H1 (cell line): Measurements from ENCODE around the gene SRI. TPM values are rescaled to one million over a fixed set of nuclear protein-coding genes. Genes with fewer than 3 reads are reported as not detected.

Experiments
- CTCF ChIA-PET: fragments of 300-600 bp; sonication (Branson Sonifier 250); formaldehyde crosslinking; loops from one replicate; lab custom pipeline; 2021; ENCODE audit not compliant: partially characterized antibody; lab: Charles Lee
- POLR2A ChIA-PET: fragments of 300-600 bp; sonication (Branson Sonifier 250); formaldehyde crosslinking; loops from one replicate; lab custom pipeline; 2021; ENCODE audit warnings: inconsistent platforms; ENCODE audit not compliant: partially characterized antibody; lab: Charles Lee
- DNase-seq, 2 experiments: peaks; one replicate each; pipeline versions ENCODE4 v3.0.0 to v3.0.0-alpha.2; 2010 to 2022; ENCODE audit warnings: low spot score in 2 of 2, low read depth in 1 of 2, mixed read lengths in 1 of 2
- FAIRE-seq: peaks from 2 replicates; lab custom pipeline; 2011; peaks lifted over from hg19 to GRCh38; lab: Jason Lieb, UNC
- H2AFZ ChIP-seq: 2 replicates; pipeline ENCODE4 v1.8.1; 2012; ENCODE audit warnings: low read length, inconsistent platforms
- H2AK5ac ChIP-seq: 2 replicates; pipeline ENCODE4 v1.6.1; 2013; ENCODE audit warnings: low read depth, low read length
- H2BK120ac ChIP-seq: replicated peaks from 2 replicates; pipeline ENCODE3; 2013; ENCODE audit warnings: low read depth, low read length, inconsistent platforms
- H2BK12ac ChIP-seq: 2 replicates; pipeline ENCODE4 v1.6.1; 2013; ENCODE audit warnings: low read depth, low read length
- H2BK15ac ChIP-seq: 2 replicates; pipeline ENCODE4 v1.6.1; 2013; ENCODE audit warnings: low read length
- H2BK20ac ChIP-seq: 2 replicates; pipeline ENCODE4 v1.6.1; 2013; ENCODE audit warnings: low read length
- H2BK5ac ChIP-seq: 2 replicates; pipeline ENCODE4 v1.6.1; 2013; ENCODE audit warnings: low read depth, low read length
- H3K14ac ChIP-seq: 2 replicates; pipeline ENCODE4 v1.6.1; 2013; ENCODE audit warnings: inconsistent platforms; ENCODE audit not compliant: insufficient read length
- H3K18ac ChIP-seq: 2 replicates; pipeline ENCODE4 v1.6.1; 2013; ENCODE audit warnings: low read length; ENCODE audit errors: extremely low read depth
- H3K23ac ChIP-seq: 2 replicates; pipeline ENCODE4 v1.6.1; 2013; ENCODE audit warnings: inconsistent platforms; ENCODE audit not compliant: insufficient read length
- H3K23me2 ChIP-seq: 2 replicates; pipeline ENCODE4 v1.6.1; 2013; ENCODE audit warnings: low read depth, low read length
- H3K27ac ChIP-seq: 2 replicates; pipeline ENCODE4 v1.6.1; 2011; ENCODE audit warnings: low read depth, low read length, inconsistent platforms
- H3K27me3 ChIP-seq, 4 experiments: replicated peaks in 1 of 4; 1 replicate in 1 of 4; 2 replicates in 3 of 4; pipeline versions ENCODE4 v1.6.1 to v1.8.1; 2011 to 2013; ENCODE audit warnings: low read length in 3 of 4, mild to moderate bottlenecking in 3 of 4, inconsistent platforms in 2 of 4, mixed read lengths in 2 of 4, moderate library complexity in 1 of 4; ENCODE audit not compliant: control insufficient read depth in 3 of 4, insufficient read depth in 3 of 4; ENCODE audit errors: extremely low read depth in 1 of 4
- H3K36me3 ChIP-seq, 4 experiments: 2 replicates each; pipeline versions ENCODE4 v1.6.1 to v1.8.1; 2011 to 2013; ENCODE audit warnings: mild to moderate bottlenecking in 4 of 4, low read length in 3 of 4, moderate library complexity in 2 of 4, control low read depth in 1 of 4, inconsistent platforms in 1 of 4; ENCODE audit not compliant: insufficient read depth in 4 of 4, control insufficient read depth in 2 of 4
- H3K4ac ChIP-seq: replicated peaks from 2 replicates; pipeline ENCODE3; 2013; ENCODE audit warnings: low read length, low read depth, mixed read lengths, inconsistent platforms; ENCODE audit not compliant: insufficient read length
- H3K4me1 ChIP-seq, 4 experiments: replicated peaks in 1 of 4; 1 replicate in 1 of 4; 2 replicates in 3 of 4; pipeline versions ENCODE4 v1.6.1 to v1.8.1; 2011 to 2013; ENCODE audit warnings: low read length in 3 of 4, inconsistent platforms in 2 of 4, mixed read lengths in 1 of 4; ENCODE audit not compliant: insufficient read depth in 4 of 4, control insufficient read depth in 3 of 4
- H3K4me2 ChIP-seq, 2 experiments: 2 replicates each; pipeline versions ENCODE4 v1.6.1 to v1.8.1; 2011 to 2013; ENCODE audit warnings: low read depth in 2 of 2, low read length in 2 of 2, control low read depth in 1 of 2, inconsistent platforms in 1 of 2, mild to moderate bottlenecking in 1 of 2; ENCODE audit not compliant: insufficient read depth in 1 of 2
- H3K4me3 ChIP-seq, 4 experiments: fragments of 200-600, 300-600 bp in 1 of 4; sonication (generic), shearing (Covaris generic), sonication (Bioruptor Twin) in 1 of 4; 2 replicates each; pipeline versions ENCODE4 v1.5.1 to v1.8.1; 2011 to 2016; ENCODE audit warnings: low read length in 4 of 4, low read depth in 3 of 4, control low read depth in 2 of 4, inconsistent platforms in 2 of 4, mild to moderate bottlenecking in 2 of 4, mixed read lengths in 1 of 4, moderate library complexity in 1 of 4; ENCODE audit not compliant: insufficient read depth in 2 of 4; ENCODE audit errors: extremely low read depth in 1 of 4
- H3K56ac ChIP-seq: replicated peaks from 2 replicates; pipeline ENCODE3; 2013; ENCODE audit warnings: low read depth, mild to moderate bottlenecking, mixed read lengths, low read length, inconsistent platforms; ENCODE audit not compliant: insufficient read length
- H3K79me1 ChIP-seq: 2 replicates; pipeline ENCODE4 v1.6.1; 2013; ENCODE audit warnings: low read depth, low read length, control low read depth
- H3K79me2 ChIP-seq, 2 experiments: 2 replicates each; pipeline versions ENCODE4 v1.6.1 to v1.8.1; 2012 to 2013; ENCODE audit warnings: low read length in 2 of 2, mild to moderate bottlenecking in 2 of 2, inconsistent platforms in 1 of 2; ENCODE audit not compliant: insufficient read depth in 2 of 2, control insufficient read depth in 1 of 2
- H3K9ac ChIP-seq, 4 experiments: replicated peaks in 1 of 4; 1 replicate in 1 of 4; 2 replicates in 3 of 4; pipeline versions ENCODE4 v1.6.1 to v1.8.1; 2011 to 2013; ENCODE audit warnings: low read depth in 3 of 4, low read length in 3 of 4, control low read depth in 2 of 4, mild to moderate bottlenecking in 2 of 4, moderate library complexity in 2 of 4, inconsistent platforms in 1 of 4; ENCODE audit errors: extremely low read depth in 1 of 4
- H3K9me3 ChIP-seq, 2 experiments: 2 replicates each; pipeline versions ENCODE4 v1.6.1 to v1.8.1; 2012 to 2013; ENCODE audit warnings: mild to moderate bottlenecking in 2 of 2, moderate library complexity in 2 of 2, control low read depth in 1 of 2, inconsistent platforms in 1 of 2, low read depth in 1 of 2, low read length in 1 of 2, mixed read lengths in 1 of 2; ENCODE audit not compliant: insufficient read depth in 2 of 2
- H4K20me1 ChIP-seq, 2 experiments: replicated peaks in 1 of 2; 2 replicates each; pipeline versions ENCODE3 to v1.8.1; 2011 to 2013; ENCODE audit warnings: inconsistent platforms in 2 of 2, low read length in 2 of 2, mild to moderate bottlenecking in 1 of 2; ENCODE audit not compliant: insufficient read depth in 2 of 2, control insufficient read depth in 1 of 2
- H4K5ac ChIP-seq: 2 replicates; pipeline ENCODE4 v1.6.1; 2013; ENCODE audit warnings: low read length, low read depth, mixed read lengths, inconsistent platforms; ENCODE audit not compliant: insufficient read length
- H4K8ac ChIP-seq: 2 replicates; pipeline ENCODE4 v1.8.0; 2013; ENCODE audit warnings: mild to moderate bottlenecking, moderate library complexity, low read length, inconsistent platforms; ENCODE audit not compliant: insufficient read depth; ENCODE audit errors: extremely low read depth
- H4K91ac ChIP-seq: replicated peaks from 2 replicates; pipeline ENCODE3; 2013; ENCODE audit warnings: low read length, mixed read lengths, inconsistent platforms; ENCODE audit not compliant: insufficient read length
- ASH2L ChIP-seq: fragments of 200-600, 300-600 bp; sonication (generic); IDR thresholded peaks from one replicate; pipeline ENCODE4 v1.7.1; 2017; ENCODE audit warnings: low read length
- CEBPB ChIP-seq: IDR thresholded peaks from 2 replicates; pipeline ENCODE4 v1.6.1; 2012; ENCODE audit warnings: low read depth, low read length
- CHD1 ChIP-seq: IDR thresholded peaks from 2 replicates; pipeline ENCODE4 v1.6.1; 2012; ENCODE audit warnings: low read depth, low read length, improper control_type of control experiment
- CREB1 ChIP-seq: IDR thresholded peaks from 2 replicates; pipeline ENCODE4 v1.6.1; 2012; ENCODE audit warnings: inconsistent platforms
- FOSL1 ChIP-seq: IDR thresholded peaks from 2 replicates; pipeline ENCODE4 v1.6.1; 2011; ENCODE audit warnings: mild to moderate bottlenecking, low read depth, low read length, moderate library complexity; ENCODE audit not compliant: insufficient read depth
- JUND ChIP-seq: IDR thresholded peaks from 2 replicates; pipeline ENCODE4 v1.6.1; 2011; ENCODE audit warnings: mild to moderate bottlenecking, improper control_type of control experiment, low read length
- NRF1 ChIP-seq: IDR thresholded peaks from 2 replicates; pipeline ENCODE4 v1.6.1; 2011; ENCODE audit warnings: mild to moderate bottlenecking, low read depth, low read length, improper control_type of control experiment
- POLR2AphosphoS5 ChIP-seq: IDR thresholded peaks from 2 replicates; pipeline ENCODE4 v1.6.1; 2011; ENCODE audit warnings: low read depth, low read length
- RFX5 ChIP-seq: IDR thresholded peaks from 2 replicates; pipeline ENCODE4 v1.6.1; 2011; ENCODE audit warnings: low read depth, low read length, improper control_type of control experiment, borderline replicate concordance
- RNF2 ChIP-seq: fragments of 200-900, 300-1000 bp; sonication (generic); IDR thresholded peaks from 2 replicates; pipeline ENCODE4 v1.7.1; 2016; ENCODE audit warnings: borderline replicate concordance, low read depth, mild to moderate bottlenecking, antibody characterized with exemption, low read length; ENCODE audit not compliant: poor library complexity, severe bottlenecking; ENCODE audit errors: missing control alignments
- SP4 ChIP-seq: IDR thresholded peaks from 2 replicates; pipeline ENCODE4 v1.6.1; 2012; ENCODE audit warnings: low read length, inconsistent platforms
- SUZ12 ChIP-seq: fragments of 200-600 bp; sonication (generic); IDR thresholded peaks from 2 replicates; pipeline ENCODE4 v1.6.1; 2012; ENCODE audit warnings: mild to moderate bottlenecking, inconsistent platforms, low read length, moderate library complexity, mixed read lengths
- TAF1 ChIP-seq: IDR thresholded peaks from 2 replicates; pipeline ENCODE4 v1.6.1; 2011; ENCODE audit warnings: mild to moderate bottlenecking, low read depth, low read length
- TCF12 ChIP-seq: IDR thresholded peaks from 2 replicates; pipeline ENCODE4 v1.6.1; 2011; ENCODE audit warnings: low read depth, mild to moderate bottlenecking, low read length
- whole genome bisulfite sequencing, 2 experiments: shearing (Covaris generic) in 1 of 2; methylation state at CpG; one replicate each; pipeline versions ENCODE4 v1.1.6 to v1.1.7; 2013 to 2015; ENCODE audit warnings: low lambda C conversion rate in 2 of 2, mixed read lengths in 2 of 2, inconsistent platforms in 1 of 2, low coverage in 1 of 2, missing lambda C conversion rate in 1 of 2; ENCODE audit not compliant: insufficient replicate concordance in 2 of 2, insufficient coverage in 1 of 2, insufficient read length in 1 of 2; ENCODE audit errors: extremely low coverage in 1 of 2, missing lambda C conversion rate in 1 of 2; 5-methylcytosine and 5-hydroxymethylcytosine counted together
- polyA plus RNA-seq, 7 experiments: library from polyadenylated mRNA; depleted of rRNA in 3 of 7; stranded (reverse) in 5 of 7; unstranded in 2 of 7; fragments of >200 nt in 5 of 7; fragments of 200-250 nt in 2 of 7; gene quantifications; 1 replicate in 5 of 7; 2 replicates in 1 of 7; 4 replicates in 1 of 7; pipeline versions ENCODE4 v1.2.1 to v1.2.3, GENCODE V29; 2011 to 2013; ENCODE audit warnings: missing spikeins in 2 of 7, mixed read lengths in 2 of 7
- total RNA-seq: library from RNA; stranded (reverse); fragmentation: NEBNext Ultra II Directional; extraction: Animal tissue kit (Norgen Biotek cat#: 25700); gene quantifications from 2 replicates; pipeline ENCODE4 v1.2.1, GENCODE V29; 2021

Gene SRI
- total and polyA plus RNA-seq, 2 of the 8 experiments (the other 6 are each of a cell fraction or from before 2014, with no cell fraction given): 118 to 170 TPM

- H4K8ac ChIP-seq: no peak overlapping the region
- H3K4ac ChIP-seq: no peak overlapping the region
- no peak overlapping the region for H2BK5ac ChIP-seq
- DNase-seq (no peak), FAIRE-seq (no peak)
- H2BK12ac ChIP-seq: no peak overlapping the region
- peak overlapping the region; percentile 73 for H4K5ac ChIP-seq
- ChIA-PET POLR2A (interaction anchor here (0.6 kb wide), 1 partner anchor 20 kb away, joined by 3 read pairs; no protein-coding TSS in a partner anchor), CTCF (interaction anchor here (0.7 kb wide), 1 partner anchor 10 kb away, joined by 3 read pairs; no protein-coding TSS in a partner anchor)
- H3K9me3 ChIP-seq: no peaks in the 10 kb centered on the region
- H3K36me3 ChIP-seq: peaks cover 0 to 23% (median 13%) of the 10 kb centered on the region in 4 experiments; a peak in 5 of 8 replicates
- H3K4me3 ChIP-seq: peak overlapping the region in 1 of 4 experiments; percentile 30; a peak in 1 of 8 replicates
- no peak overlapping the region for H2AFZ ChIP-seq
- no peaks in the 10 kb centered on the region for H3K79me1 ChIP-seq
- H3K9ac ChIP-seq: no peak overlapping the region
- H2BK15ac ChIP-seq: no peak overlapping the region
- H3K56ac ChIP-seq: no peak overlapping the region
- no peaks in the 10 kb centered on the region for H4K20me1 ChIP-seq
- H4K91ac ChIP-seq: no peak overlapping the region
- H3K23ac ChIP-seq: no peak overlapping the region
- no peaks in the 10 kb centered on the region for H3K79me2 ChIP-seq
- H2BK20ac ChIP-seq: no peak overlapping the region; the same call in 1 of the 2 replicates
- peaks cover 0 to 12% (median 11%) of the 10 kb centered on the region in 4 experiments; a peak in 3 of 7 replicates for H3K4me1 ChIP-seq
- H3K23me2 ChIP-seq: no peaks in the 10 kb centered on the region
- no peak overlapping the region for H3K18ac ChIP-seq
- H2BK120ac ChIP-seq: no peak overlapping the region
- 91% methylated on average over 3 of the region's 3 CpGs; no CpG with 5 or more reads in 1 of the 2 experiments for WGBS, 2 experiments
- H3K27ac ChIP-seq: no peak overlapping the region
- no peak overlapping the region for H3K14ac ChIP-seq
- H2AK5ac ChIP-seq: no peak overlapping the region
- no peak overlapping the region for H3K4me2 ChIP-seq
- no peaks in the 10 kb centered on the region for H3K27me3 ChIP-seq
- TF ChIP-seq JUND (no peak), SUZ12 (no peak), ASH2L (no peak), POLR2AphosphoS5 (no peak), CREB1 (no peak), RNF2 (no peak), RFX5 (no peak), NRF1 (no peak), CHD1 (no peak), CEBPB (no peak), TAF1 (no peak), TCF12 (no peak), SP4 (no peak), FOSL1 (no peak)
These were observed 19.6 kb downstream of the SRI start for GRCh38 chr7:88200261-88200660.
